H1 (cell line): ENCODE data around the gene IL10. TPM values are rescaled to one million over a fixed set of nuclear protein-coding genes. Genes with fewer than 3 reads are reported as not detected.

Source experiments
- E2F6 ChIP-seq: IDR thresholded peaks from 2 replicates; pipeline ENCODE4 v1.6.1; 2012; ENCODE audit warnings: inconsistent platforms
- JUND ChIP-seq: IDR thresholded peaks from 2 replicates; pipeline ENCODE4 v1.6.1; 2011; ENCODE audit warnings: mild to moderate bottlenecking, improper control_type of control experiment, low read length
- SIX5 ChIP-seq: IDR thresholded peaks from 2 replicates; pipeline ENCODE4 v1.6.1; 2011; ENCODE audit warnings: mild to moderate bottlenecking, low read depth, low read length
- TCF12 ChIP-seq: IDR thresholded peaks from 2 replicates; pipeline ENCODE4 v1.6.1; 2011; ENCODE audit warnings: low read depth, mild to moderate bottlenecking, low read length
- polyA plus RNA-seq, 7 experiments: library from polyadenylated mRNA; depleted of rRNA in 3 of 7; stranded (reverse) in 5 of 7; unstranded in 2 of 7; fragments of >200 nt in 5 of 7; fragments of 200-250 nt in 2 of 7; gene quantifications; 1 replicate in 5 of 7; 2 replicates in 1 of 7; 4 replicates in 1 of 7; pipeline versions ENCODE4 v1.2.1 to v1.2.3, GENCODE V29; 2011 to 2013; ENCODE audit warnings: missing spikeins in 2 of 7, mixed read lengths in 2 of 7
- total RNA-seq: library from RNA; stranded (reverse); fragmentation: NEBNext Ultra II Directional; extraction: Animal tissue kit (Norgen Biotek cat#: 25700); gene quantifications from 2 replicates; pipeline ENCODE4 v1.2.1, GENCODE V29; 2021

The IL10 gene
- total and polyA plus RNA-seq, 2 of the 8 experiments (the other 6 are each of a cell fraction or from before 2014, with no cell fraction given): not detected

GRCh38 chr1:206734499-206735142 is 37.7 kb downstream of the IL10 start (continued):
- TF ChIP-seq E2F6 (no peak), TCF12 (no peak), SIX5 (no peak), JUND (no peak)
- TF ChIP-seq, all 59 proteins: peak for 2
